Measurements from ENCODE around the gene NLRP6.
A peak's percentile ranks its signal among the peaks of the same experiment; 100 is the strongest.
"Not testable (repeated sequence)": the region's sequence is repeated elsewhere in the genome, so short reads cannot be mapped to it uniquely, and the experiment has no call there.

NLRP6 gene

DNA sequence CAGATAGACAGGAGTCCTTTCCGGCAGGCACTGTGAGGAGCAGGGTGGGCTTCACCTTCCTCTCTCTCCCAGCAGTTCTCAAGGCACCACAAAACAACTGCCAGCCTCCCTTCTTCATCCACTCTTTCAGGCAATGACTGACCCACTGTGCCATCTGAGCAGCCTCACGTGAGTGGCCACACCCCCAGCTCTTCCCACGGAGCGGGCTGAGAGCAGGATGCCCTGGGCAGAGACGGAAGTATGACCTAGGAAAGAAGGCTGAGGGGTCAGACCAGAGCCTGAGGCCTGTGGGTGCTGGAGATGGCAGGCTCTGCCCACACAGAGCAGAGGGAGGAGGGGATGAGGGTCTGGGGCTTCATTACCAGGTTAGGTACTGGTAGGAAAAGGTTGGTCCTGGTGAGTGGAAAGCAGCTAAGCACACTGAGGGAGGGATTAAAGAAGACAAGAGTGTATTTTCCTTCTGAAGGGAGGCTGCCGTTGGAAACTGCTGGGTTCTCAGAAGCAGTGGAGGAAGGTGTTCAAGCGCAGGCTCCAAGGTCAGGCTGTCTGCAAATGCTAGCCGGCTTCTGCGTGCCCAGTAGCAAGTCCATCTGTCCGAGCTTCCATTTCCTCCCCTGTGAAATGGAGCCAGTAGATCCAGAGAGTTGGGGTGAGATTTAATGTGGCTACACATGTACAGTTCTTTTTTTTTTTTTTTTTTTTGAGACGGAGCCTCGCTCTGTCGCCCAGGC is 4.6 kb downstream of the NLRP6 start:
- no peak for DNase-seq

DNA sequence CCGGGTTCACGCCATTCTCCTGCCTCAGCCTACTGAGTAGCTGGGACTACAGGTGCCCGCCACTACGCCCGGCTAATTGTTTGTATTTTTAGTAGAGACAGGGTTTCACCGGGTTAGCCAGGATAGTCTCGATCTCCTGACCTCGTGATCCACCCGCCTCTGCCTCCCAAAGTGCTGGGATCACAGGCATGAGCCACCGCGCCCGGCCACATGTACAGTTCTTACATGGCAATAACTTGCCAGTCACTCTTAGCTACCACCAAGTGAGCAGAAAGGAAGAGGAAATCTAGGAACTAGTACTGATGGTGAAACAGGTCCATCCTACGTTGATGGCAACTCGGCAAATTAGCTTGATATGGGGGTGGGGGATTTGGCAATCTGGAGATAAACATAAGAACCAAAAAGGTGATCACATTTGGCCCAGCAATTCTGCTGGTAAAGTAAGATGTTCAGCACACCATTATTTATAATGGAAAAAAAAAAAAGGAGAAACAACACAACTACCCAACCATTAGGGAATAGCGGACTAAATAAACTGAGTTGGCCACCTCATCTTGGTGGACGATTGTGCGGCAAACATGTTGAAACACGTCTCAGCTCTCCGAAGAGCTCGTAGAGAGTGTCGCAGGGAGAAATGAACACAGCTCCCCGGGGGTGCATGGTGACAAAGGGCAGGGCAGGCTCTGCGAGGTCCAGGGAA is 5.3 kb downstream of the NLRP6 start:
- no peak for DNase-seq

DNA sequence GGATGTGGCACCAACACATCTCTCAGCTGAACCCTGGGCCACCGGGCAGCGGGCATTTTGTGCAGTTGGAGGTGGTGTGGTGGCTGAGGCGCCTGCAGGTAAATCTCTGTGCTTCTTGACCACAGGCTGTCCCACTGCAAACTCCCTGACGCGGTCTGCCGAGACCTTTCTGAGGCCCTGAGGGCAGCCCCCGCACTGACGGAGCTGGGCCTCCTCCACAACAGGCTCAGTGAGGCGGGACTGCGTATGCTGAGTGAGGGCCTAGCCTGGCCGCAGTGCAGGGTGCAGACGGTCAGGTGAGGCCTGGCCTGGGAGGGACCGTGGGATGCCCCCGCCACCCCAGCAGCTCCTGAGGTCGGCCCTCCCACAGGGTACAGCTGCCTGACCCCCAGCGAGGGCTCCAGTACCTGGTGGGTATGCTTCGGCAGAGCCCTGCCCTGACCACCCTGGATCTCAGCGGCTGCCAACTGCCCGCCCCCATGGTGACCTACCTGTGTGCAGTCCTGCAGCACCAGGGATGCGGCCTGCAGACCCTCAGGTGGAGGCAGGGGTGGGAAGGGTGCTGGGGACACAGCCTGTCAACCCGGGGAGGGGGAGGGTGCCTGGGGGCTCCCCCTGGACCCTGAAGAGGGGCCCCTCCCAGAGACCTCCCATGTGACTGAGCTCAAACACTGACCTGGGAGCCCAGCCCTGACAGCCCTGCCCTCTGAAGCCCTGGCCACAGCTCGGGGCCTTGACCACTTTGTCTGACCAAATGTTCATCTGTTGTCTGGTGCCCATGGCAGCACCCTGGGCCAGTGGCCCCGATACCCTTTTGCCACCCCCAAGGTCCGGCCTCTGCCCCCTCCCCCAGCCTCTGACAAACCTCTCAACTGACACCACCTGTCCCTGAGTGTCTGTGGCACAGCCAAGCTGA is 6.2 kb downstream of the NLRP6 start:
- no peak for DNase-seq

DNA sequence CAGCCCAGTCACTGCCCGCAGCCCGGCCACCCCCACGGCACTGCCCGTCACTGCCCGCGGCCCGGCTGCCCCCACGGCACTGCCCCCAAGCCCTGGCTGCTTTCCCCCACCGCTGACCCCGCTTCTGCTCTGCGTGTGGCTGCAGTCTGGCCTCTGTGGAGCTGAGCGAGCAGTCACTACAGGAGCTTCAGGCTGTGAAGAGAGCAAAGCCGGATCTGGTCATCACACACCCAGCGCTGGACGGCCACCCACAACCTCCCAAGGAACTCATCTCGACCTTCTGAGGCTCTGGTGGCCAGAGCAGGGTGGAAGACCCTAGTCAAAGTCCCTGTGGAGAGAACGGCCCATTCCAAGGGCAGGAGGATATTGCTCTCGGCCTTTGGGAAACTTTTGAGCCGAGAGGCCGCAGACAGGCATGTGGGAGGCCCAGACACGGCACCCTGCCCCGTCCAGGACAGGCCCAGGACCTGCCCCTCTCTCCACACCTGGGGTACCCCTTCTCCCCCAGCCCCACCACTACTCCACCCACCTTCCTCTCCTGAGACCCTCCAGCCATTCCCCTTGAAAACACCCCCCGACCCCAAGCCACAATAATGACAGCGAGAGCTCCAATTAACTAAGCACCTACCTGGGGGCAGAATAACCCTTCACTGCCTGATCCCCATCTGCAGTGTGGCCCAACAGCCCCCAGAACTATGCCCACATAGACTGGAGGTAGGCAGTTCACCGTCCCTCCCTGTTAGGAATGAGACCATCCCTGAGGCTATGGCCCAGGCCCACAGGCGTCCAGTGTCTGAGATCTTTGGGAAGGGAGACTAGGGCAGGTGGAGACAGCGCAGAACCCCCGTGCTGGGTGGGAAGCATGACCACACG is 7.0 kb downstream of the NLRP6 start:
- no peak for DNase-seq

DNA sequence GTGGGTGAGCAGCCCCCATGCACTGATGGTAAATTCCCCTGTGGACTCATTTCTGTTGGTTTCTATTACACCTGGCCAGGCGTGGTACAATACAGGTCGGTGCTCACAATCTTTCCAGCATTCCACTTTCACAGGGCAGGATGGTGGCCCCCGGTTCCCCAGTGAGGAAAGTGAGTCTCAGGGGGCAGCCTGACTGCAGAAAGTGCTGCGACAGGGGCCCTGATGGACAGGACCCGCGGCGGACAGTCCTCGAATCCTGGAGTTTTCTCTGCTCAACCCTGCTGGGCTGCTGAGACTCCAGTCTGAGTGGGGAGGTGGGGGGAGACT is 7.7 kb downstream of the NLRP6 start:
- no peak for DNase-seq

DNA sequence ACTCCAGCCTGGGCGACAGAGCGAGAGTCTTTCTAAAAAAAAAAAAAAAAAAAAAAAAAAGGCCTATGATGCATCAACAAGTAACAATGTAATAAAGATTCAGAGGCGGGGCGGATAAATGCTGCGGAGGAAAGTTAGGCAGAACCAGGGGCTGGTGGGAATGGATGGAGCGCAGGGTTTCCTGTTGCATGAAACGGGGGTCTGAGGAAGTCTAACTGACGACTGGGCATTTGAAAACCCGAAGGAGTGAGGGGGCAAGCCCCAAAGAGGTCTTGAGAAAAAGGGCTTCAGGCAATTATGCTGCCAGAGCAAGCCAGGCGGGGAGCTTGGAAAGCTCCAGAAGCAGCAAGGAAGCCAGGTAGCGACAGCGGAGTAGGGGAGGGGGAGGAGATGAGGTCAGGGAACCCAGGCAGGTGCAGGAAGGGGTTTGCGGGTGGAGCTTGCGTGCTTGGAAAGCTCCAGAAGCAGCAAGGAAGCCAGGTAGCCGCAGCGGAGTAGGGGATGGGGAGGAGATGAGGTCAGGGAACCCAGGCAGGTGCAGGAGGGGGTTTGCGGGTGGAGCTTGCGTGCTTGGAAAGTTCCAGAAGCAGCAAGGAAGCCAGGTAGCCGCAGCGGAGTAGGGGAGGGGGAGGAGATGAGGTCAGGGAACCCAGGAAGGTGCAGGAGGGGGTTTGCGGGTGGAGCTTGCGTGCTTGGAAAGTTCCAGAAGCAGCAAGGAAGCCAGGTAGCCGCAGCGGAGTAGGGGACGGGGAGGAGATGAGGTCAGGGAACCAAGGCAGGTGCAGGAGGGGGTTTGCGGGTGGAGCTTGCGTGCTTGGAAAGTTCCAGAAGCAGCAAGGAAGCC is 9.0 kb downstream of the NLRP6 start:
- DNase-seq: not testable (repeated sequence)

DNA sequence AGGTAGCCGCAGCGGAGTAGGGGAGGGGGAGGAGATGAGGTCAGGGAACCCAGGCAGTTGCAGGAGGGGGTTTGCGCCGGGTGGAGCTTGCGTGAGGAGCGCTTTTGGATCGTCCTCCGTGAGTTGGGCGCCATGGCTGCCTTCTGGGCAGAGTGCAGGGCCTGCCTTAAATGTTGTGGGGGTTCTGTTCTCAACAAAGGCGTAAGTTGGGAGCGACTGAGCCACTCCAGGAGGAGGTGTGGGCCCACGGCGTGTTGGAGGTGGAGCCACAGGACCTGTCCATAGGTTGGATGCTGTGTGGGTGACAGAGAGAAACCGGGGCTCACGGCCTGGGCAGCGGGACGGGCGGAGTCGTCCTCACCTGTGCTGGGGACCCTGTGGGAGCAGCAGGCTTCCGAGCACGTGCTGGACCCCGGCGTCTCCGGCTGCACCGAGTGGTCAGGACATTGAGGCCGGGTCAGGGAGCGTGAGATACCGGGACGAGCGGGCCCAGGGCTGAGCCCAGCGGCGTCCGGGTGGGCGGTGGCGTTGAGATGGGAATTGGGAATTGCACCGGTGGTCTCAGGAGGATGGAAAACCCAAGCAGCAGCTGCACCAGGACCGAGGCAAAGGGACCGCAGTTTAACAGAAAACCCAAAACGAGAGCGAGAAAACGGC is 9.7 kb downstream of the NLRP6 start:
- DNase-seq: no peak

DNA sequence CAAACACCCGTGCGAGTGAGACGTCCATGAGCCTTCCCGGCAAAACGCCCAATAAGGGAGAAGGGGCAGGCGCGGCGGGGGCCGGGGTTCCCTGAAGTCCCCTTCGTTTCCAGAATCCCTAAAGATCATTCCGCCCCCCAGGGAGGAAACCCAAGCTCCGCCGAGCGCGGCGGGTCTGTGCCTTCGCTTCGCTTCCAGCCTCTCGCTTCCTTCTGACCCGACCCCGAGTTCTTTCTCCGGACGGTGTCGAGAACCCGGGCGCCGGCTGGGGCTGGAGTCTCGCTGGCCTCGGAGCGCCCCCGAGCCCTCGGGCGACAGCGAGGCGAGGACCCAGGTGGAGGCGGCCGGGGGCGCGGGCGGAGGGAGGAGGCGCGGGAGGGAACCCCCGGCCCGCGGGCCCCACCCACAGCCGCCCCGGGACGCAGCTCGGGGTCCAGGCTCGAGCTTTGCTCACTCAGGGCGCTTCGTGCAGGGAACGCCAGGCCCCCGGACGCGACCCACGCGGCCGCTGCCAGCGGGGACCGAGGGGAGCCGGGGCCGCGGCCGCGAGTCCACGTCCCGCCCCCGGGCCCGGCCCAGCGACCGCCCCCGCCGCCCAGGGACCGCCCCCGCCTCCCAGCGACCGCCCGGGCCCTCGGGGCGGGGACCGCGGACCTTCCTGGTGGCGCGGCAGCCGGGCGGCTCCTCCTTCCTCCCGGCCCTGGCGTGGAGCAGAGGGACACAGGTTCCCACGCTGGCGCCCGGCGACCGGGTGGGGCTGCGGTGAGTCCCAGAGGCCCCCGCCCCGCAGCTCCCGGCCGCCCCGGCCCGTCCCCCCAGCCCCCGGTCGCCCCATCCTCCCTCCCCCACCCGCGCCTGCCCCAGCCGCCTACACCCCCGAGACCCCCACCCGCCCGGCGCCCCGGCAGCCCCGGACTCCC is 10.5 kb downstream of the NLRP6 start, which contains the start of gene PGGHG:
PGGHG (plus strand) TSS at position 649 of the 920 bp plus-strand sequence. CDS start 691 bp downstream, outside the sequence.
- peak; percentile 34 for DNase-seq

DNA sequence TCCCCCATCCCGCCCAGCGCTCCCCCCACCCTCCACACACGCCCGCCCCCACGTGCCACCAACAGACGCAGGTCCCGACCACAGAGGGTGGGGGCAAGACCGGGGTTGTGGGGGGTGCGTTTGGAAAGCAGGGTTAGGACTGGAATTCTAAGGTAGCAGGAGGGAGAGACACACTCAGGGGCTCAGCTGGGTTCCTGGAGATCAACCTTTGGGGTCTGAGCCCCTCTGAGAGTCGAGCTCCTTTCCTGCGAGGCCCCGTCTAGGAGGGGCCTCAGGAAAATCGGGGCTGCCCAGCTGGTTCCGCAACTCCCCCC is 11.1 kb downstream of the NLRP6 start:
- DNase-seq: no peak

DNA sequence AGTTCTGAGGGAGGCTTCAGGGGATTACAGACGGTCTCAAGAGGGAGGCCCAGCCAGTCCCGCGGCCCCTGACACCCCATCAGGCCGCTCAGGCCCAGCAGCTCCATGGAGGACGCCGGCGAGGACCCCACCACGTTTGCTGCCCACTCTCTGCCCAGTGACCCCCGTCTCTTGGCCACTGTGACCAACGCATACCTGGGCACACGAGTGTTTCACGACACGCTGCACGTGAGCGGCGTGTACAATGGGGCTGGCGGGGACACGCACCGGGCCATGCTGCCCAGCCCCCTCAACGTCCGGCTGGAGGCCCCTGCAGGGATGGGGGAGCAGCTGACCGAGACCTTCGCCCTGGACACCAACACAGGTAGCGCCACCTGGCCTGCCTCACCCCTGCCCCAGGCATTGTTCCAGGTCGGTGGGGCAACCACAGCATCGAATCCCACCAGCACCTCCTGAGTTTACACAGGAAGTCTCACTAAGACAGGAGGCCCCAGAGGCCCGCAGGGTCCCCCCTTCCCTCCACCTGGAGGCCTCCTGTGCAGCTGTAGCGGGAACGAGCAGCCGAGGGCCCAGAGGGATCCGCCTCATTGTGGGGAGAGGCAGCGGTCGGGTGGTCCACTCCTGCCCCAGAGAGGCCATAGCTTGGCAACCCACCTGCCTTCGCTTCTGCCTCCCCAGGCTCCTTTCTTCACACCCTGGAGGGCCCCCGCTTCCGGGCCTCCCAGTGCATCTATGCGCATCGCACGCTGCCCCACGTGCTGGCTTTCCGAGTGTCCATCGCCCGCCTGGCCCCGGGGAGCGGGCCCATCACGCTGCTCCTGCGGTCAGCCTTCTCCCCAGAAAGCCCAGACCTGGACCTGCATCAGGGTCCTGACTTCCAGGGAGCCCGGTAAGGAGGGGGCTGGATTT is 11.8 kb downstream of the NLRP6 start:
- no peak for DNase-seq

DNA sequence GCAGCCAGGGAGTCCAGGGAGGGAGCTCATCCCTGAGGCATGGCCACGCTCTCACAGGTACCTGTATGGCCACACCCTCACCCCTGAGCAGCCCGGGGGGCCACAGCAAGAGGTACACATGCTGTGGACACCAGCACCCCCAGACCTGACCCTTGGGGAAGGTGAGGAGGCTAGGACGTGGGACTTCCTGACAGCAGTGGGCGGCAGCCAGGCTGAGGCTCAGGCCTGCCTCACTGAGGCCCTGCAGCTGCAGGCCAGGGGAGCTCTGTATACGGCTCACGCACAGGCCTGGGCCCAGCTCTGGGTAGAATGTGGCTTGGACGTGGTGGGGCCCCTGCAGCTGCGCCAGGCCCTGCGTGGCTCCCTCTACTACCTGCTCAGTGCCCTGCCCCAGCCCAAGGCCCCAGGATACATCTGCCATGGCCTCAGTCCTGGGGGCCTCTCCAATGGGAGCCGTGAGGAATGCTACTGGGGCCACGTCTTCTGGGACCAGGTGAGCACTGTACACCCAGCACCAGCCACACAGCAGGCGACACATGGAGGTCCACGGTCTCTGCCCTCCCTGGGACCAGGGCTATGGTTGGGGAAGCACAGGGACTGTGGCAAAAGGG is 12.5 kb downstream of the NLRP6 start:
- DNase-seq: no peak

DNA sequence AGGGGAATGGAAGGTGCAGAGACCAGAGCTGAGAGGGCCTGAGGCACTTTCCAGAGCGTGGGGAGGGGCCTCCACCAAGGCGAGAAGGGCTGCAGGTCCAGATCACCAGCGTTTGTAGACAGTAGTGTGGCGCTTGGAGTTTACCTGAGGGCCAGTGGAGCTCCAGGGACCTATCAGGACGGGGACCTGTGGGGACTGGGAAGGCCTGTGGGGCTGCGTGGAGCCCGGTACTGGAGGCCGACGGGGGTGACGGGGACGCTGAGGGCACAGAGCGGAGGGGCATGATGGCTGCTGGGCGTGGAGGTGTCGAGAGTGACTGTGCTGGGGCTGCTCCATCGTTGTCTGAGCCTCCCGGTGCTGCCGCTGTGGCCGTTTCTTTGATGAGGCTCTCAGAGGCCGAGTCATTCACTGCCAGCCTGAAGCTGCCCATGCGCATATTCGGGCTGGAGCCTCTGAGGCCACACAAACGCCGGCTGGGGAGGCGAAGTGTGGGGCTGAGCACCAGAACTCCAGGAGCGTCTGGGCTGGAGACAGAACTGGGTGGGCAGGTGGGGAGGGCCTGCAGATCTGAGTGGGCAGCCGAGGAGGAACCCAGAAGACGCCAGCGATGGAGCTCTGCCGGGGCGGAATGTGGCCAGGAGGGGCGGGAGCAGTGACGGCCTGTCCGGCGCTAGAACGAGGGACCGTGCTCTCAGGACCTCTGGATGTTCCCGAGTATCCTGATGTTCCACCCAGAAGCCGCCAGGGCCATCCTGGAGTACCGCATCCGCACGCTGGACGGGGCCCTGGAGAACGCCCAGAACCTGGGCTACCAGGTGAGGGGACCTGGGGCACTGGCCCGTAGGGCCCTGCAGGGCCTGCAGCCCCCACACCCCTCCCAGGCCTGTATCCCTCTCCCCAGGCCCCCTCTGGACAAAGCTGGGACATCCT is 13.3 kb downstream of the NLRP6 start:
- DNase-seq: no peak

DNA sequence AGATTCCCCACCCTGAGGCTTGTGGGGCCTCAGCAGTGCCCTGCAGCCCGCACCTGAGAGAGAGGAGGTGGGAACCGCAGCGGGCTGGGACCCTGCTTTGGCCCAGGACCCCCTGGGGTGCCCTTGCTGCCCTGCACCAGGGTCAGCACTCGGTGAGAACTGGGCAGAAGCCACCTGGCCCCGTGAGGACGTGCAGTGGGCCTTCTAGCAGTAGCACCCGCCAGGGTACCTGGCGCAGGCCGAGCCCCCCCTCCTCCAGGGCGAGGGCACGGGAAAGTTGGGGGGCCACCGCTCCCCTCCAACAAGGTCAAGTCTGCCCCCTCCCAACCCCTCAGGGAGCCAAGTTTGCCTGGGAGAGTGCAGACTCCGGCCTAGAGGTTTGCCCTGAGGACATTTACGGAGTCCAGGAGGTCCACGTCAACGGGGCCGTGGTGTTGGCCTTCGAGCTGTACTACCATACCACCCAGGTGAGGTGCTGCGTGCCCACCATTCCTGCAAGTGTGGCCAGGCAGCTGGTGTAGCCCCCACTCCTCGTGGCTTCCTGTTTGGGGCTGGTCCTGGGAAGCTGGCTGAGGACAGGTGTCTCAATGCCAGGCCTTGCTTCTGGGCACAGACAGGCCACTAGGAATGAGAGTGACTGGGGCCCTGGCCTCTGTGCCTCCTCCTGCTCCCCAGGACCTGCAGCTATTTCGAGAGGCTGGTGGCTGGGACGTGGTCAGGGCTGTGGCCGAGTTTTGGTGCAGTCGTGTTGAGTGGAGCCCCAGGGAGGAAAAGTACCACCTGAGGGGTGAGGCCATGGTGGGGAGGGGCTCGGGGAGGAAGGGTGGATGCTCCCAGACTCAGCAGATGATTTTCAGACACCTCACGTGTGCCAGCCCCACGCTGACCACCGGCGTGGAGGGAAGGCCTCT is 14.3 kb downstream of the NLRP6 start:
- DNase-seq: no peak

DNA sequence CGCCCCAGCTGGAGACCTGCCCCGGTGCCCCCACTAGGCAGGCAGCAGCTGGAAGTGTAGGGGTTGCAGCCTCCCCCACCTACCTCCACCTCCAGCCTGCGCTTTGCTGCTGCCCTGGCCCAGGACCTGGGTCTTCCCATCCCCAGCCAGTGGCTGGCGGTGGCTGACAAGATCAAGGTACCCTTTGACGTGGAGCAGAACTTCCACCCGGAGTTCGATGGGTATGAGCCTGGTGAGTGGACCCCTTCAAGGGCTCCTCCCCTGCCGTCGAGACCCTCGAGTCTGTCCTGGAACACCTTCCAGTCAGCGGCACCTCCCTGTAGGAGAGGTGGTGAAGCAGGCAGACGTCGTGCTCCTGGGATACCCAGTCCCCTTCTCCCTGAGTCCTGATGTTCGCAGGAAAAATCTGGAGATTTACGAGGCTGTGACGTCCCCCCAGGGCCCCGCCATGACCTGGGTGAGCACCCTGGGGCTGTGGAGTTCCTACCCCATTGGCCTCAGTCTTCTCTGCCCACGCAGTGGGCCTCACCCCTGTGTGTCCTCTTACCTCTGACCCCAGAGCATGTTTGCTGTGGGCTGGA is 15.2 kb downstream of the NLRP6 start:
- no peak for DNase-seq

DNA sequence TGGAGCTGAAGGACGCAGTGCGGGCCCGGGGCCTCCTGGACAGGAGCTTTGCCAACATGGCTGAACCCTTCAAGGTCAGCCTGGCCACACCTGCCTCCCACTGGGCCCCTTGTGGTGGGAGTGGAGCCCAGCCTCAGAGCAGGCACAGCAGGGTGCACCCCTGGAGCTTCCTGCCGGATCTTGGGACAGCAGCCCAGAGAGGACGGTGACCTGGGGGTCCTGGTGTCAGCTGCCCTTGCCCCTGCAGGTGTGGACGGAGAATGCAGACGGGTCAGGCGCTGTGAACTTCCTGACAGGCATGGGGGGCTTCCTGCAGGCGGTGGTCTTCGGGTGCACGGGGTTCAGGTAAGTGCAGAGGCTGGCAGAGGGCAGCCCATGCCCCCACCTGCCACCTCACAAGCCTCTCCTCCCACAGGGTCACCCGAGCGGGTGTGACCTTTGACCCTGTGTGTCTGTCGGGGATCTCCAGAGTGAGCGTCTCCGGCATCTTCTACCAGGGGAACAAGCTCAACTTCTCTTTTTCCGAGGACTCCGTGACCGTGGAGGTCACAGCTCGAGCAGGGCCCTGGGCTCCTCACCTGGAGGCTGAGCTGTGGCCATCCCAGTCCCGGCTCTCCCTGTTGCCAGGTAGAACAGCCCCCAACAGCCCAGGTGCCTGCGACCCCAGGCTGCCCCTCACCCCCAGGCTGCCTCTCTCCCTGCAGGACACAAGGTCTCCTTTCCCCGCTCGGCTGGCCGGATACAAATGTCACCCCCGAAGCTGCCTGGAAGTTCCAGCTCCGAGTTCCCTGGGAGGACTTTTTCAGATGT is 15.8 kb downstream of the NLRP6 start:
- DNase-seq: no peak

Measured in HCEC 1CT (cell line).